GM23338 (cell line): ENCODE data around the gene SAMD13. TPM values are rescaled to one million over a fixed set of nuclear protein-coding genes. Genes with fewer than 3 reads are reported as not detected.

Source experiments
- ATAC-seq: fragments of 200-7000 bp; cut with Tn5 transposase; 3 replicates; pipeline ENCODE4 v1.9.1; 2020
- DNase-seq: peaks from one replicate; pipeline ENCODE4 v3.0.0-alpha.2; 2015; ENCODE audit warnings: low spot score
- H2AFZ ChIP-seq: fragments of 200-600 bp; sonication (generic); 2 replicates; pipeline ENCODE4 v1.8.0; 2016; ENCODE audit warnings: antibody characterized with exemption, mild to moderate bottlenecking, moderate library complexity
- H3F3A ChIP-seq: fragments of 200-600 bp; sonication (generic); replicated peaks from 2 replicates; pipeline ENCODE4 v1.8.0; 2017; ENCODE audit warnings: antibody characterized with exemption, mixed run types, low read depth
- H3K27ac ChIP-seq: fragments of 200-600 bp; sonication (generic); 2 replicates; pipeline ENCODE4 v1.6.1; 2016; ENCODE audit warnings: low read depth
- H3K27me3 ChIP-seq: fragments of 200-600 bp; sonication (generic); 2 replicates; pipeline ENCODE4 v1.8.0; 2016; ENCODE audit warnings: mild to moderate bottlenecking, mixed run types, moderate library complexity; ENCODE audit not compliant: insufficient read depth
- H3K36me3 ChIP-seq: fragments of 200-600 bp; sonication (generic); 2 replicates; pipeline ENCODE4 v1.8.0; 2016; ENCODE audit warnings: mild to moderate bottlenecking; ENCODE audit not compliant: insufficient read depth
- H3K4me1 ChIP-seq: fragments of 200-600 bp; sonication (generic); 2 replicates; pipeline ENCODE4 v1.8.0; 2016; ENCODE audit warnings: mild to moderate bottlenecking, moderate library complexity; ENCODE audit not compliant: insufficient read depth
- H3K4me2 ChIP-seq: fragments of 200-600 bp; sonication (generic); 2 replicates; pipeline ENCODE4 v1.7.1; 2017; ENCODE audit warnings: mixed run types
- H3K4me3 ChIP-seq: fragments of 200-600 bp; sonication (generic); 2 replicates; pipeline ENCODE4 v1.6.1; 2016; ENCODE audit warnings: mixed run types
- H3K79me2 ChIP-seq: fragments of 200-600 bp; sonication (generic); replicated peaks from 2 replicates; pipeline ENCODE4 v1.8.0; 2017; ENCODE audit warnings: mild to moderate bottlenecking; ENCODE audit not compliant: insufficient read depth
- H3K9me2 ChIP-seq: fragments of 200-600 bp; sonication (generic); 2 replicates; pipeline ENCODE4 v1.8.0; 2017; ENCODE audit not compliant: insufficient read depth
- H4K20me1 ChIP-seq: fragments of 200-600 bp; sonication (generic); replicated peaks from 2 replicates; pipeline ENCODE4 v1.8.0; 2017; ENCODE audit warnings: mild to moderate bottlenecking; ENCODE audit not compliant: insufficient read depth
- H3K27ac Mint-ChIP-seq: 2 replicates; pipeline ENCODE4 v1.8.0; 2020; ENCODE audit warnings: inconsistent platforms, mild to moderate bottlenecking, moderate library complexity, mixed read lengths
- H3K27me3 Mint-ChIP-seq: 3 replicates; pipeline ENCODE4 v1.8.0; 2022; ENCODE audit warnings: low read depth, mild to moderate bottlenecking, moderate library complexity, mixed read lengths, inconsistent platforms; ENCODE audit not compliant: insufficient read depth, poor library complexity
- H3K36me3 Mint-ChIP-seq: 3 replicates; pipeline ENCODE4 v1.8.0; 2021; ENCODE audit warnings: low read depth, mild to moderate bottlenecking, inconsistent platforms, moderate library complexity, mixed read lengths
- H3K4me1 Mint-ChIP-seq: 3 replicates; pipeline ENCODE4 v1.8.0; 2020; ENCODE audit warnings: mild to moderate bottlenecking, inconsistent platforms, mixed read lengths
- H3K4me3 Mint-ChIP-seq: 3 replicates; pipeline ENCODE4 v1.8.0; 2021; ENCODE audit warnings: moderate library complexity, mild to moderate bottlenecking, inconsistent platforms, mixed read lengths
- H3K9me3 Mint-ChIP-seq: 3 replicates; pipeline ENCODE4 v1.8.0; 2020; ENCODE audit warnings: moderate library complexity, mild to moderate bottlenecking, inconsistent platforms, mixed read lengths
- CREB1 ChIP-seq: fragments of 250-450 bp; sonication (Bioruptor Pico); IDR thresholded peaks from 2 replicates; pipeline ENCODE4 v1.5.0; 2020; ENCODE audit warnings: low read depth, mild to moderate bottlenecking, moderate library complexity
- ETS1 ChIP-seq: IDR thresholded peaks from 2 replicates; pipeline ENCODE4 v1.6.1; 2016; ENCODE audit warnings: antibody characterized with exemption
- EZH2 ChIP-seq: fragments of 200-600 bp; sonication (generic); IDR thresholded peaks from one replicate; pipeline ENCODE4 v1.8.0; 2017; ENCODE audit warnings: antibody characterized with exemption, mild to moderate bottlenecking, low read depth; ENCODE audit not compliant: unreplicated experiment
- EZH2phosphoT487 ChIP-seq: fragments of 200-600 bp; sonication (generic); IDR thresholded peaks from one replicate; pipeline ENCODE4 v1.8.1; 2018; ENCODE audit warnings: antibody characterized with exemption; ENCODE audit not compliant: unreplicated experiment
- JUNB ChIP-seq: IDR thresholded peaks from one replicate; pipeline ENCODE4 v1.6.1; 2016; ENCODE audit warnings: antibody characterized with exemption; ENCODE audit not compliant: unreplicated experiment
- NANOG ChIP-seq: IDR thresholded peaks from 2 replicates; pipeline ENCODE4 v1.6.1; 2016; ENCODE audit warnings: antibody characterized with exemption, borderline replicate concordance
- POLR2AphosphoS5 ChIP-seq: IDR thresholded peaks from 2 replicates; pipeline ENCODE4 v1.6.1; 2016; ENCODE audit warnings: antibody characterized with exemption, low read depth
- REST ChIP-seq: IDR thresholded peaks from one replicate; pipeline ENCODE4 v1.6.1; 2018; ENCODE audit warnings: antibody characterized with exemption; ENCODE audit not compliant: unreplicated experiment
- ZNF331 ChIP-seq: fragments of 250-450 bp; sonication (Bioruptor Pico); IDR thresholded peaks from 2 replicates; pipeline ENCODE4 v1.5.0; 2020; ENCODE audit warnings: low read depth, mild to moderate bottlenecking, moderate library complexity
- ZNF462 ChIP-seq: fragments of 250-450 bp; sonication (Bioruptor Pico); IDR thresholded peaks from 2 replicates; pipeline ENCODE4 v1.5.0; 2020; ENCODE audit warnings: mild to moderate bottlenecking, moderate library complexity
- polyA plus RNA-seq: library from polyadenylated mRNA; unstranded; fragments of >200 nt; fragmentation: Nextera tagmentation; extraction: Ambion mirVana; gene quantifications from 2 replicates; pipeline ENCODE4 v1.2.1, GENCODE V29; 2016
- total RNA-seq: library from RNA; depleted of rRNA; stranded (reverse); fragments of >200 nt; shearing (Covaris generic); gene quantifications from 2 replicates; pipeline ENCODE4 v1.2.3, GENCODE V29; 2014

The SAMD13 gene
- total and polyA plus RNA-seq, 2 experiments from 2014 or later = 2.5 to 3.6 TPM

GRCh38 chr1:84260852-84261518, 40.5 kb upstream of the SAMD13 start:
- H3K36me3 Mint-ChIP-seq = no peaks in the 10 kb centered on the region
- no peaks in the 10 kb centered on the region for H3K36me3 ChIP-seq

More at GRCh38 chr1:84260852-84261518, 40.5 kb upstream of the SAMD13 start:
- Histone ChIP-seq H3K9me2 (0 out of 2 replicates have a peak, but pooled peaks cover 3% of the 10 kb centered on the region), H3K4me3 (no peak overlapping the region), H3K4me1 (no peaks in the 10 kb centered on the region), H3K27me3 (no peaks in the 10 kb centered on the region), H3F3A (no peaks in the 10 kb centered on the region), H3K4me2 (no peak overlapping the region), H3K79me2 (no peaks in the 10 kb centered on the region), H2AFZ (no peak overlapping the region; the same call in 1 of the 2 replicates), H3K27ac (no peak overlapping the region), H4K20me1 (no peaks in the 10 kb centered on the region; the same call in 1 of the 2 replicates)
- DNase-seq = no peak
- H3K4me3 Mint-ChIP-seq = no peak overlapping the region
- H3K9me3 Mint-ChIP-seq = no peaks in the 10 kb centered on the region
- no peaks in the 10 kb centered on the region for H3K4me1 Mint-ChIP-seq
- TF ChIP-seq JUNB (no peak), ETS1 (no peak), CREB1 (CRISPR knock-in tag) (no peak), POLR2AphosphoS5 (no peak), NANOG (no peak), ZNF331 (CRISPR knock-in tag) (no peak), REST (no peak), EZH2 (no peak), ZNF462 (CRISPR knock-in tag) (no peak), EZH2phosphoT487 (no peak)
- ATAC-seq = no peak
- H3K27me3 Mint-ChIP-seq = no peaks in the 10 kb centered on the region
- H3K27ac Mint-ChIP-seq = no peak overlapping the region
